Measurements from ENCODE around the gene NSD2. TPM values are rescaled to one million over a fixed set of nuclear protein-coding genes. Genes with fewer than 3 reads are reported as not detected.

NSD2 gene
- total and polyA plus RNA-seq, 2 experiments from 2014 or later, result 25.7 to 30.8 TPM

GRCh38 chr4:1983053-1983845, 112.1 kb downstream of the NSD2 start:
- H3K4me3 ChIP-seq, result no peak overlapping the region
- no peaks in the 10 kb centered on the region for H3K4me1 ChIP-seq (ENCODE audit: insufficient read depth)
- H3K79me2 ChIP-seq, result no peaks in the 10 kb centered on the region
- no peaks in the 10 kb centered on the region for H4K20me1 ChIP-seq (ENCODE audit: insufficient read depth, poor library complexity, severe bottlenecking)
- WGBS (ENCODE audit: low lambda C conversion rate, missing lambda C conversion rate), result 99% methylated on average over 32 of the region's 34 CpGs
- H2AFZ ChIP-seq, result no peak overlapping the region
- H3K9me2 ChIP-seq (replicated peaks; ENCODE audit: insufficient read depth), result no peaks in the 10 kb centered on the region
- no peaks in the 10 kb centered on the region for H3K27me3 ChIP-seq
- no peak for DNase-seq (ENCODE audit: low spot score)
- TF ChIP-seq EZH2phosphoT487 (IDR thresholded peaks at IDR 0.05; ENCODE audit: low read depth, severe bottlenecking, unreplicated experiment), result no peak
- no peak for TF ChIP-seq CTCF (IDR thresholded peaks at IDR 0.05; ENCODE audit: poor library complexity)
- no peak for TF ChIP-seq EZH2 (IDR thresholded peaks at IDR 0.05; ENCODE audit: borderline replicate concordance)
- no peak overlapping the region for H3K27ac ChIP-seq
- no peaks in the 10 kb centered on the region for H3K36me3 ChIP-seq (replicated peaks; ENCODE audit: insufficient read depth, low read depth)
- no peaks in the 10 kb centered on the region for H3K9me3 ChIP-seq (ENCODE audit: low read depth)
- no peak overlapping the region for H3K4me2 ChIP-seq

GRCh38 chr4:1983846-1984405, 112.7 kb downstream of the NSD2 start:
- no peaks in the 10 kb centered on the region for H3K27me3 ChIP-seq
- no peaks in the 10 kb centered on the region for H3K9me3 ChIP-seq (ENCODE audit: low read depth)
- H2AFZ ChIP-seq, result no peak overlapping the region
- no peaks in the 10 kb centered on the region for H3K9me2 ChIP-seq (replicated peaks; ENCODE audit: insufficient read depth)
- WGBS (ENCODE audit: low lambda C conversion rate, missing lambda C conversion rate), result 88% methylated on average over 14 of the region's 21 CpGs
- H3K36me3 ChIP-seq (replicated peaks; ENCODE audit: insufficient read depth, low read depth), result no peaks in the 10 kb centered on the region
- H3K4me2 ChIP-seq, result no peak overlapping the region
- no peak for TF ChIP-seq CTCF (IDR thresholded peaks at IDR 0.05; ENCODE audit: poor library complexity)
- TF ChIP-seq EZH2 (IDR thresholded peaks at IDR 0.05; ENCODE audit: borderline replicate concordance), result no peak
- TF ChIP-seq EZH2phosphoT487 (IDR thresholded peaks at IDR 0.05; ENCODE audit: low read depth, severe bottlenecking, unreplicated experiment), result no peak
- H3K79me2 ChIP-seq, result no peaks in the 10 kb centered on the region
- no peak overlapping the region for H3K4me3 ChIP-seq
- no peak overlapping the region for H3K27ac ChIP-seq
- no peaks in the 10 kb centered on the region for H3K4me1 ChIP-seq (ENCODE audit: insufficient read depth)
- no peaks in the 10 kb centered on the region for H4K20me1 ChIP-seq (ENCODE audit: insufficient read depth, poor library complexity, severe bottlenecking)
- no peak for DNase-seq (ENCODE audit: low spot score)

DNA sequence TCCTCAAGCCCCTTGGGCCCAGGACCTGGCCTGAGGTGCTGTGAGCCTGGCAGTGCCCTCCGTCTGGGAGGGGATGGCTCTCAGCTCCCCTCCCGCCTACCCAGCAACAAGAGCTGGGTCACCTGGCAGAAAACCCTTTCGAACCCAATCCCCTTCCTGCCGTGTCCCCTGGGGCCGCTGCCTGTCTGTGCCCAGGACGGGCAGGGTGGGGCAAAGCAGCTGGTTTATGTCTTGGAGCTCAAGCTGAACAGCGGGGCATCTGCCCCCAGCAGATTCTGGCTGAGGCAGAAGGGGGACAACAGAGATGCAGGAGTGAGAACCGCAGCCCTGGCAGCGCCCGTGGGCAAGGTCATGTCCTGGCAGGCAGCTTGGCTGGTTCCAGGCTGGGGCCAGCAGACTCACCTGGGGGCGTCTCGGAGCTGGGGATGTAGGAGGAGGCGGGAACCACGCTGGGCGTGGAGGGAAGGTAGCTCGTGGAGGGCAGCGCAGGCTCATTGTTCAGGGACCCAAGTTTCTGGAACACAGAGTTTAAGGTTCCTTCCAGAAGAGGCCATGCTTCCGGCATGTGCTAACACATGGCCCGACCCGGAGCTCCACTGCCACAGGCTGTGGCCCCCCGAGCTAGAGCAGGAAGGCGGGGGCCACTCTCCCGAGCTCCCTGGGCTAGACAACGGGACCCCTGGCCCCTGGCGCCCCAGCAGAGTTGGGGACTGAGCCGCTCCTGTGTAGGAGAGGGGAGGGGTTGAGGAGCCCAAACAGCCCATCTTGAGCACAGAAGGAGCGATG, 113.4 kb downstream of the NSD2 start:
- Histone ChIP-seq H3K4me2 (no peak overlapping the region), H3K9me2 (replicated peaks; ENCODE audit: insufficient read depth) (no peaks in the 10 kb centered on the region), H3K27me3 (no peaks in the 10 kb centered on the region), H3K4me1 (ENCODE audit: insufficient read depth) (no peaks in the 10 kb centered on the region), H4K20me1 (ENCODE audit: insufficient read depth, poor library complexity, severe bottlenecking) (no peaks in the 10 kb centered on the region), H2AFZ (no peak overlapping the region), H3K4me3 (no peak overlapping the region), H3K36me3 (replicated peaks; ENCODE audit: insufficient read depth, low read depth) (no peaks in the 10 kb centered on the region), H3K79me2 (no peaks in the 10 kb centered on the region), H3K27ac (no peak overlapping the region), H3K9me3 (ENCODE audit: low read depth) (no peaks in the 10 kb centered on the region)
- TF ChIP-seq EZH2 (IDR thresholded peaks at IDR 0.05; ENCODE audit: borderline replicate concordance) (no peak), EZH2phosphoT487 (IDR thresholded peaks at IDR 0.05; ENCODE audit: low read depth, severe bottlenecking, unreplicated experiment) (no peak), CTCF (IDR thresholded peaks at IDR 0.05; ENCODE audit: poor library complexity) (no peak)
- DNase-seq (ENCODE audit: low spot score), result no peak
- 90% methylated on average over 27 of the region's 27 CpGs for WGBS (ENCODE audit: low lambda C conversion rate, missing lambda C conversion rate)
